IMR-90 (cell line): ENCODE data around the gene BCAS1. TPM values are rescaled to one million over a fixed set of nuclear protein-coding genes. Genes with fewer than 3 reads are reported as not detected.
A peak's percentile ranks its signal among the peaks of the same experiment; 100 is the strongest.

Experiments
- ATAC-seq: fragments of 200-7000 bp; cut with Tn5 transposase; 2 replicates; pipeline ENCODE4 v1.9.1; 2020; ENCODE audit warnings: low read depth, mild to moderate bottlenecking, moderate library complexity
- BruUV-seq: library from RNA; stranded (reverse); fragments of 400-500 nt; replicated peaks from 2 replicates; lab custom pipeline; 2021; lab: Mats Ljungman, UMichigan
- CTCF ChIA-PET: fragments of 300-600 bp; formaldehyde crosslinking; extraction: SDS; loops from one replicate; lab custom pipeline; 2021; ENCODE audit warnings: antibody characterized with exemption; lab: Yijun Ruan, JAX
- POLR2A ChIA-PET: fragments of 300-600 bp; sonication (Branson Sonifier 250); formaldehyde crosslinking; loops from one replicate; lab custom pipeline; 2022; ENCODE audit warnings: antibody characterized with exemption; ENCODE audit not compliant: unreplicated experiment; lab: Charles Lee
- DNase-seq: peaks from one replicate; pipeline ENCODE4 v3.0.0; 2013
- H2AFZ ChIP-seq: replicated peaks from 2 replicates; pipeline ENCODE3; 2013; ENCODE audit warnings: low read length, mild to moderate bottlenecking; ENCODE audit not compliant: poor library complexity
- H2AK5ac ChIP-seq: 2 replicates; pipeline ENCODE4 v1.6.1; 2013; ENCODE audit warnings: low read depth, low read length, inconsistent platforms
- H2AK9ac ChIP-seq: replicated peaks from 2 replicates; pipeline ENCODE3; 2013; ENCODE audit warnings: mild to moderate bottlenecking, low read depth, low read length, moderate library complexity; ENCODE audit not compliant: poor library complexity
- H2BK120ac ChIP-seq: 2 replicates; pipeline ENCODE4 v1.6.1; 2013; ENCODE audit warnings: low read depth, low read length, inconsistent platforms
- H2BK15ac ChIP-seq: 3 replicates; pipeline ENCODE4 v1.6.1; 2013; ENCODE audit warnings: low read depth, low read length, inconsistent platforms
- H2BK20ac ChIP-seq: 2 replicates; pipeline ENCODE4 v1.6.1; 2013; ENCODE audit warnings: low read depth, mild to moderate bottlenecking, inconsistent platforms, low read length, moderate library complexity
- H2BK5ac ChIP-seq: 2 replicates; pipeline ENCODE4 v1.6.1; 2013; ENCODE audit warnings: mild to moderate bottlenecking, low read depth, low read length, inconsistent platforms; ENCODE audit not compliant: poor library complexity, severe bottlenecking
- H3K14ac ChIP-seq: replicated peaks from 2 replicates; pipeline ENCODE4 v1.6.1; 2013; ENCODE audit warnings: low read depth, low read length, inconsistent platforms
- H3K18ac ChIP-seq: 2 replicates; pipeline ENCODE4 v1.6.1; 2013; ENCODE audit warnings: low read depth, low read length, control low read depth
- H3K23ac ChIP-seq: 2 replicates; pipeline ENCODE4 v1.6.1; 2013; ENCODE audit warnings: low read depth, low read length, inconsistent platforms
- H3K27ac ChIP-seq: 2 replicates; pipeline ENCODE4 v1.5.1; 2013; ENCODE audit warnings: mild to moderate bottlenecking, control low read depth, low read length; ENCODE audit not compliant: insufficient read depth
- H3K27me3 ChIP-seq: 2 replicates; pipeline ENCODE4 v1.6.1; 2013; ENCODE audit warnings: low read length; ENCODE audit not compliant: control insufficient read depth, insufficient read depth
- H3K36me3 ChIP-seq: 2 replicates; pipeline ENCODE4 v1.6.1; 2013; ENCODE audit warnings: low read length, mixed read lengths; ENCODE audit not compliant: control insufficient read depth, insufficient read depth
- H3K4ac ChIP-seq: 2 replicates; pipeline ENCODE4 v1.6.1; 2013; ENCODE audit warnings: low read depth, low read length, inconsistent platforms
- H3K4me1 ChIP-seq: 2 replicates; pipeline ENCODE4 v1.6.1; 2013; ENCODE audit warnings: low read length, mixed read lengths; ENCODE audit not compliant: control insufficient read depth, insufficient read depth
- H3K4me2 ChIP-seq: 2 replicates; pipeline ENCODE4 v1.6.1; 2013; ENCODE audit warnings: low read depth, mild to moderate bottlenecking, control low read depth, low read length, moderate library complexity
- H3K4me3 ChIP-seq: 2 replicates; pipeline ENCODE4 v1.5.1; 2013; ENCODE audit warnings: low read depth, mild to moderate bottlenecking, control low read depth, low read length, moderate library complexity; ENCODE audit not compliant: insufficient read depth
- H3K56ac ChIP-seq: 2 replicates; pipeline ENCODE4 v1.6.1; 2013; ENCODE audit warnings: low read length, inconsistent platforms; ENCODE audit not compliant: insufficient read depth; ENCODE audit errors: extremely low read depth
- H3K79me1 ChIP-seq, 2 experiments: 2 replicates each; pipeline ENCODE4 v1.6.1; 2013; ENCODE audit warnings: low read length in 2 of 2, inconsistent platforms in 1 of 2, low read depth in 1 of 2
- H3K9ac ChIP-seq: 2 replicates; pipeline ENCODE4 v1.6.1; 2013; ENCODE audit warnings: low read depth, low read length, control low read depth
- H3K9me1 ChIP-seq: 2 replicates; pipeline ENCODE4 v1.6.1; 2013; ENCODE audit warnings: low read length, inconsistent platforms; ENCODE audit not compliant: insufficient read depth
- H3K9me3 ChIP-seq: 2 replicates; pipeline ENCODE4 v1.6.1; 2013; ENCODE audit warnings: low read length; ENCODE audit not compliant: control insufficient read depth, insufficient read depth
- H4K20me1 ChIP-seq: 2 replicates; pipeline ENCODE4 v1.6.1; 2013; ENCODE audit warnings: low read length, inconsistent platforms; ENCODE audit not compliant: insufficient read depth
- H4K5ac ChIP-seq: 2 replicates; pipeline ENCODE4 v1.6.1; 2013; ENCODE audit warnings: mild to moderate bottlenecking, low read depth, low read length, control low read depth
- H4K8ac ChIP-seq, 2 experiments: 2 replicates each; pipeline ENCODE4 v1.6.1; 2013; ENCODE audit warnings: low read depth in 2 of 2, low read length in 2 of 2, control low read depth in 1 of 2, inconsistent platforms in 1 of 2
- H4K91ac ChIP-seq: 2 replicates; pipeline ENCODE4 v1.6.1; 2013; ENCODE audit warnings: low read depth, low read length, inconsistent platforms; ENCODE audit not compliant: insufficient read depth
- BHLHE40 ChIP-seq: fragments of 150-350 bp; IDR thresholded peaks from 2 replicates; pipeline ENCODE4 v1.6.1; 2016; ENCODE audit warnings: mild to moderate bottlenecking, low read depth, low read length
- CEBPB ChIP-seq: IDR thresholded peaks from 2 replicates; pipeline ENCODE4 v1.6.1; 2012; ENCODE audit warnings: low read depth, low read length, improper control_type of control experiment
- CHD1 ChIP-seq: IDR thresholded peaks from 2 replicates; pipeline ENCODE4 v1.6.1; 2012; ENCODE audit warnings: low read depth, low read length, improper control_type of control experiment
- ELK1 ChIP-seq: fragments of 150-350 bp; IDR thresholded peaks from 2 replicates; pipeline ENCODE4 v1.6.1; 2016; ENCODE audit warnings: low read depth, mild to moderate bottlenecking, low read length, moderate library complexity, borderline replicate concordance
- FOS ChIP-seq: fragments of 150-350 bp; IDR thresholded peaks from 2 replicates; pipeline ENCODE4 v1.6.1; 2016; ENCODE audit warnings: low read depth, low read length
- MAFK ChIP-seq: IDR thresholded peaks from 2 replicates; pipeline ENCODE4 v1.6.1; 2012; ENCODE audit warnings: low read depth, low read length, improper control_type of control experiment
- MAZ ChIP-seq: IDR thresholded peaks from 2 replicates; pipeline ENCODE4 v1.6.1; 2012; ENCODE audit warnings: low read depth, mild to moderate bottlenecking, low read length, improper control_type of control experiment, moderate library complexity, borderline replicate concordance
- NFE2L2 ChIP-seq: fragments of 150-350 bp; IDR thresholded peaks from 2 replicates; pipeline ENCODE4 v1.6.1; 2016; ENCODE audit warnings: low read depth, mild to moderate bottlenecking, low read length
- POLR2A ChIP-seq: IDR thresholded peaks from 2 replicates; pipeline ENCODE4 v1.6.1; 2012; ENCODE audit warnings: mild to moderate bottlenecking, low read depth, low read length
- RCOR1 ChIP-seq: IDR thresholded peaks from 2 replicates; pipeline ENCODE4 v1.6.1; 2012; ENCODE audit warnings: mild to moderate bottlenecking, low read length, improper control_type of control experiment; ENCODE audit not compliant: insufficient replicate concordance
- RFX5 ChIP-seq: IDR thresholded peaks from 2 replicates; pipeline ENCODE4 v1.8.0; 2012; ENCODE audit warnings: low read depth, mild to moderate bottlenecking, low read length, moderate library complexity
- SMC3 ChIP-seq: fragments of 150-350 bp; IDR thresholded peaks from 2 replicates; pipeline ENCODE4 v1.6.1; 2016; ENCODE audit warnings: low read depth, mild to moderate bottlenecking, antibody characterized with exemption, low read length, moderate library complexity
- USF2 ChIP-seq: fragments of 150-350 bp; IDR thresholded peaks from 2 replicates; pipeline ENCODE4 v1.6.1; 2017; ENCODE audit warnings: mild to moderate bottlenecking, antibody characterized with exemption, low read length, low read depth
- WGBS, 2 experiments: methylation state at CpG; one replicate each; pipeline versions ENCODE4 v1.1.5 to v1.1.7; 2013; ENCODE audit warnings: missing lambda C conversion rate in 2 of 2; ENCODE audit not compliant: insufficient read length in 1 of 2; ENCODE audit errors: extremely low coverage in 2 of 2; 5-methylcytosine and 5-hydroxymethylcytosine counted together
- dilution Hi-C: fragments of 300-500 bp; cut with HindIII; formaldehyde crosslinking; loops from one replicate; pipeline ENCODE4 v1.14.3; 2018; ENCODE audit warnings: low sequenced_read_pairs; ENCODE audit not compliant: unreplicated experiment
- in situ Hi-C: fragments of 300-500 bp; cut with MboI; formaldehyde crosslinking; loops from 3 replicates; pipeline ENCODE4 v1.14.3; 2019; ENCODE audit warnings: low sequenced_read_pairs, inconsistent platforms, mixed read lengths
- intact Hi-C: fragments of 100-400 bp; cut with micrococcal nuclease; formaldehyde crosslinking; loops from 2 replicates; pipeline ENCODE4 v1.10.0; 2022
- polyA plus RNA-seq, 3 experiments: library from polyadenylated mRNA; depleted of rRNA; stranded (reverse); fragments of >200 nt; gene quantifications; 2 replicates each; pipeline ENCODE4 v1.2.3, GENCODE V29; 2012; ENCODE audit warnings: low replicate concordance in 1 of 3
- total RNA-seq: library from RNA; depleted of rRNA; stranded (reverse); fragments of >200 nt; gene quantifications from 2 replicates; pipeline ENCODE4 v1.2.3, GENCODE V29; 2012
- TF ChIP-seq, protein P1 (sequence below): conservative IDR thresholded peaks from 2 replicates; pipeline ENCODE4 v1.5.1; 2012; ENCODE audit warnings: mild to moderate bottlenecking, low read depth, low read length, improper control_type of control experiment

BCAS1 gene
- total and polyA plus RNA-seq, 2 of the 4 experiments (the other 2 are of a cell fraction) = under 0.01 TPM; not detected in 1

DNA sequence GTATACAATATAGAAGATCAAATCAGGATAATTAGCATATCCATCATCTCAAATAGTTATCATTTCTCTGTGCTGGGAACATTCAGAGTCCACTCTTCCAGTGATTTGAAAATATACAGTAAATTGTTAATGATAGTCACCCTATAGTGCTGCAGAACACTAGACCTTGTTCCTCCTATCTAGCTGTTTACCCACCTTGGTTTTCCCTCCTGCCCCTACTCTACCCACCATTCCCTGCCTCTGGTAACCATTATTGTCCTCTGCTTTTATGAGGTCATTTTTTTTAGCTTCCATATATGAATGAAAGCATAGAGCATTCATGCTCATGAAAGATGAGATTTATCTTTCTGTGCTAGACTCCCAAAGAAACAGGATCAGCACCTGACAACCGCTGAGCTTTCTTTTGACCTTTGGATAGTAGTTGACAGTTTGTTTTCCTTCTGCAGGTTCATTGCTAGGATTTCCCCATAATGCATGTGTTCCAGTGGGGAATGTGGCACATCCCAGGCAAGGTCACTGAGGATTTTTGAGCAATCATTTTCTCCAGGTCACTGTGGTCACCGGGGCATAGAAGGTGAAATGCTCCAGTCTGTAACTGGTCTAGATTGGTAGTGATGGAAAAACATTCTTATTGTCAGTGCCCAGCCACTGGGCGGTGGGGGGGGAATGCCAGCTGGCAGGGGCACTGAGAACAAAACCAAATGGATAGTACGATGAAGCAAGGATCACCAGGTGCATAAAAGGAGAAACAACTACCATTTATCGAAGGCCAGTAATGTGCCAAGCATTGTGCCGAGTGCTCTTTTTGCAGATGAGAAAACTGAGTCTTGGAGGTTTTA, 33.6 kb upstream of the BCAS1 start:
- dilution Hi-C loops = no loop called here
- Histone ChIP-seq H3K27me3 (no peaks in the 10 kb centered on the region), H3K18ac (no peak overlapping the region), H3K9me3 (no peaks in the 10 kb centered on the region), H3K9me1 (no peaks in the 10 kb centered on the region; the same call in 1 of the 2 replicates), H4K5ac (no peak overlapping the region), H2AK9ac (no peak overlapping the region), H3K56ac (no peak overlapping the region), H3K4me2 (no peak overlapping the region), H2BK120ac (no peak overlapping the region), H3K4me3 (no peak overlapping the region), H4K91ac (no peak overlapping the region), H2AK5ac (no peak overlapping the region), H3K27ac (no peak overlapping the region), H4K8ac (no peak overlapping the region), H3K4ac (no peak overlapping the region), H3K23ac (no peak overlapping the region), H2BK15ac (no peak overlapping the region), H4K20me1 (no peaks in the 10 kb centered on the region), H2BK20ac (0 out of 2 replicates have a peak overlapping the region, but pooled peaks have one; percentile 25), H3K4me1 (no peaks in the 10 kb centered on the region), H3K14ac (no peak overlapping the region), H3K9ac (no peak overlapping the region), H2BK5ac (no peak overlapping the region), H2AFZ (no peak overlapping the region), H3K36me3 (no peaks in the 10 kb centered on the region), H3K79me1 (no peaks in the 10 kb centered on the region)
- POLR2A ChIA-PET = no interaction called here
- WGBS, 2 experiments = 92% methylated on average over 2 of the region's 6 CpGs; no CpG with 5 or more reads in 1 of the 2 experiments
- in situ Hi-C loops = loop anchor here (5.0 to 10.0 kb wide), 2 partner anchors 93 to 531 kb away; no protein-coding TSS in a partner anchor
- DNase-seq (no peak), ATAC-seq (no peak)
- BruUV-seq = no TSS peak
- intact Hi-C loops = no loop called here
- CTCF ChIA-PET = interaction anchor here (0.5 to 4.5 kb wide), 19 partner anchors 7 to 548 kb away, joined by 3 to 66 read pairs (median 4); partner anchors contain the start of gene PFDN4
- TF ChIP-seq NFE2L2 = no peak
- TF ChIP-seq RFX5 = no peak
- TF ChIP-seq, protein P1, sequence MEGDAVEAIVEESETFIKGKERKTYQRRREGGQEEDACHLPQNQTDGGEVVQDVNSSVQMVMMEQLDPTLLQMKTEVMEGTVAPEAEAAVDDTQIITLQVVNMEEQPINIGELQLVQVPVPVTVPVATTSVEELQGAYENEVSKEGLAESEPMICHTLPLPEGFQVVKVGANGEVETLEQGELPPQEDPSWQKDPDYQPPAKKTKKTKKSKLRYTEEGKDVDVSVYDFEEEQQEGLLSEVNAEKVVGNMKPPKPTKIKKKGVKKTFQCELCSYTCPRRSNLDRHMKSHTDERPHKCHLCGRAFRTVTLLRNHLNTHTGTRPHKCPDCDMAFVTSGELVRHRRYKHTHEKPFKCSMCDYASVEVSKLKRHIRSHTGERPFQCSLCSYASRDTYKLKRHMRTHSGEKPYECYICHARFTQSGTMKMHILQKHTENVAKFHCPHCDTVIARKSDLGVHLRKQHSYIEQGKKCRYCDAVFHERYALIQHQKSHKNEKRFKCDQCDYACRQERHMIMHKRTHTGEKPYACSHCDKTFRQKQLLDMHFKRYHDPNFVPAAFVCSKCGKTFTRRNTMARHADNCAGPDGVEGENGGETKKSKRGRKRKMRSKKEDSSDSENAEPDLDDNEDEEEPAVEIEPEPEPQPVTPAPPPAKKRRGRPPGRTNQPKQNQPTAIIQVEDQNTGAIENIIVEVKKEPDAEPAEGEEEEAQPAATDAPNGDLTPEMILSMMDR = no peak
- TF ChIP-seq MAFK = no peak
- TF ChIP-seq USF2 = no peak
- no peak for TF ChIP-seq RCOR1
- no peak for TF ChIP-seq ELK1
- no peak for TF ChIP-seq POLR2A
- TF ChIP-seq BHLHE40 = no peak
- TF ChIP-seq CHD1 = no peak
- no peak for TF ChIP-seq MAZ
- no peak for TF ChIP-seq CEBPB
- no peak for TF ChIP-seq SMC3
- TF ChIP-seq FOS = no peak
